ENCODE results near the gene ANKRD52.
"Not testable (repeated sequence)": the region's sequence is repeated elsewhere in the genome, so short reads cannot be mapped to it uniquely, and the experiment has no call there.

Gene ANKRD52

DNA sequence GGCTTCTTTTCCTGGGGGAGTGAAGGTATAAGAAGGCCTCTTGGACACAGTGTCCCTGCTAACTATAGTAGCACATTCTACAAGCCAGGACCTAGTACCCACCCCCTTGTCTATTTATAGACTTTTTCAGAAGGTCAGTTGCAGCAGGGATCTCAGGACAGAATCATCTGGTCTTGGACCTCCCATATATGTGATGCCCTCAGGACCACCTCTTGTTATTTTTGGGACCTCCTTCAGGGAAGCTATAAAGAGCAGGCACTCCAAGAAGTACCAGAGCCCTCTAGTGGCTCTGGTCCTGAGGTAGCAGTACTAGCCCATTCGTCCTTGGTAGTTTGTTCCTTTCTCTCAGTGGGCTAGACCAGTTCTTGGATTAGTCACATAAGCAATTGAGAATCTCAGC is 12.8 kb upstream of the ANKRD52 start:
- no peak for DNase-seq

- no peak for DNase-seq
These were observed 9.4 kb upstream of the ANKRD52 start for GRCh38 chr12:56267443-56268071.

DNA sequence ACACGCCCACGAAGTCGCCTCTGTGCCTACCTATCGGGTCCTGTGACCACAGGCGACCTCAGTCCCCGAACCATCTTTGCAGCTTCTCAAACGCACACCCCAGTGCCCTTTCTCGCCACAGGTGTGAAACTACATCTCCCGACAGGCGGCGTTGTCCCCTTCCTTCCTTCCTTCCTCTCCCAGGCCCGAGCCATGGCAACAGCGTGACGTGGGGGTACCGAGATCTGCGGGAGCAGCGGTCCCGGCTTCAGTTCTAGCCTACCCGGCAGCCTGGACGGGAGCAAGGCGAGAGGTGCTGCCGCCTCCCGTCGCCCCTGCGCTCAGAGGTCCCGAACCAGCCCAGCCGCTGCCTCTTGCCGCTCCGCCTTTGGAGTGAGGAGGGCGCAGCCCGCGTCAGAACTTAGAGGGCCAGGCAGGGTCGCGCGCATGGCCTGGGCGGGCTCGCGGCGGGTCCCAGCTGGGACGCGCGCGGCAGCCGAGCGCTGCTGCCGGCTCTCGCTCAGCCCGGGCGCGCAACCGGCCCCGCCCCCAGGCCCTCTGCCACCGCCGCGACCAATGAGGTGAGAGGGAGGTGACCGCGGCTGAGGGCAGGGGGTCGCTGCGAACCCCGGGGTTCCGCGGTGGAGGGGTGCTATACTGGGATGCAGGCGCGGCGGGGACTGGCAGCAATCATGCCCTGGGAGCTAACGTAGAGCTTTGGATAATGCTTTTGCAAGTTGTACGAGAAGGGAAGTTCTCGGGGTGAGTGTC is 8.7 kb upstream of the ANKRD52 start, which contains the start of gene COQ10A:
TSS of gene COQ10A (plus strand) at position 250 of the 750 bp plus-strand sequence. CDS start at position 427, 177 bp downstream.
- DNase-seq = peak; percentile 91

- not testable (repeated sequence) for DNase-seq
These were observed 8.0 kb upstream of the ANKRD52 start for GRCh38 chr12:56266068-56266692.

DNA sequence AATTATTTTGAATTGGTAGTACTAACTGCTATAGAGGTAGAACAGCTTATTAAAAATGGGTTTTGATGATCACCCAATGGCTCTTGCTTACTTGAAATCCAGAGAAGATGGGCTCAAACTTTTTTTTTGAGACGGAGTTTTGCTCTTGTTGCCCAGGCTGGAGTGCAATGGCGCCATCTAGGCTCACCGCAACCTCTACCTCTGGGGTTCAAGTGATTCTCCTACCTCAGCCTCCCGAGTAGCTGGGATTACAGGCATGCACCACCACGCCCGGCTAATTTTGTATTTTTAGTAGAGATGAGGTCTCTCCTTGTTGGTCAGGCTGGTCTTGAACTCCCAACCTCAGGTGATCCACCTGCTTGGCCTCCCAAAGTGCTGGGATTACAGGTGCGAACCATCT is 4.8 kb upstream of the ANKRD52 start:
- peak; percentile 24 for DNase-seq

DNA sequence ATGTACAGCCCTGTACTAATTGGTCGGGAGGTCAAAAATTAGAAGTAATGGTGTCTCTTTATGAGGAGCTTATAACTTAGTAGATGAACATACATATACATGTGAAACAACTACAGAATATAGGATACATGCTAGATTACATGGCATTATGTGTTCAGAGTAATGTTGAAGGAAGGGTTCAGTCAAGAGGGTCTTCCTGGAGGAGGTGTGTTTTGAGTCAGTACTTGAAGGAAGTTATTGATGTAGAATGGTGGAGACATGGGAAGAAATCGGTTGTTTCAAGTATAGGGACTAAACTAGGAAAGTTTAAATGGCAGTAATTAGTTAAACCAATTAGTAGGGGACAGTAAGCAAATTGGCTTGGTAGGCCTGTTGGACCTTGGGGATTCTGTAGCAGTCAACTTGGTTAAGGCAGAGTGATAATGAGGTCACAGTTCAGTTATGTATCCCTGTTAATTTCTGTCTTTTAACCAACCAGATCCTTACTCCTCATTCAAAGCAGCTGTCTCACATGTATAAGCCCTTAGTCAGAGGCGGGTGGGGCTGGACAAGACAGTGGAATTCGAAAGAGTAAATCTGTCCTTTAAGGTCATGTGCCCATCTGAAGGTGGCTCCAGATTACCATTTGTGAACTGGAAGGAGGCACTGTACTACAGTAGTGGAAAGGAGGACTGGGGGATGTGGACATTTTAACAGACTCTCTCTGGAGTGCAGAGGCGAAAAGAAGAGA is 3.5 kb upstream of the ANKRD52 start:
- DNase-seq = no peak

DNA sequence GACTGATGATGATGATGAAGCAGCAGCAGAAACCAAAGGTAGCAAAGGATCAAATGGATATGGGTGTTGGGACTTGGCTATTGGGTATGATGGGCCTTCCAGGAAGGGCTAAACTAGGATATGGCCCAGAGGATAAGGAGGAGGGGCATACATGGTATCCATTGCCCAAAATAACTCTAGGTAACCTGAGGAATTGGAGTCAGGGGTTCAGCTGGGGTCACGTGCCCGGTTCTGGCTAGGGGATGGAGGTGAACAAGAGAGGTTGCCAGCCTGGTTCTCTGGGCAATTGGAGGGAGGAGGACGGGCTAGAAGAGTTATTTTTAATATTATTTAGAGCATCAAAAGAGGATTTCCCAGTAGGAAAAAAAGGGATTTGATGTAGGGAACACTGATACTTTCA is 2.7 kb upstream of the ANKRD52 start:
- no peak for DNase-seq

GRCh38 chr12:56260380-56260779 is 2.2 kb upstream of the ANKRD52 start:
- no peak for DNase-seq

DNA sequence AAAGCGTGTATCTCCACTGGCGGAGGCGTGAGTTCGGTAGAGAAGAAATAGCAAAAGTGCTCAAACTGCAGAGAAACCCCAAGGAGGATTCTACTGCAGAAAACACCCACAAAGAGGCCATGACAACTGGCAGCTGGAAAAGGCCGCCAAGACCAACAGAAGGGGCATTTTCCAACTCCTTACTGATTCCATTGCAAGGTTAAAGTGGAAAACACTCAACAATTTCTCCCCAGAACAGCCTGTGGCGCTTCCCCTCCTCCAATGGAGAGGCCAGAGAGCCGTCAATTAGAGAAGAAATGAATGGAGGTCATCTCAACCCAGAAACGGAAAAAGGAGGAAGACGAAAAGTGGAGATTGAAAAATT is 618 bp upstream of the ANKRD52 start:
- DNase-seq = no peak

- peak; percentile 38 for DNase-seq
These were observed 605 bp downstream of the ANKRD52 start for GRCh38 chr12:56257491-56258067.

- DNase-seq = no peak
These were observed 1.1 kb downstream of the ANKRD52 start for GRCh38 chr12:56257071-56257470.

DNA sequence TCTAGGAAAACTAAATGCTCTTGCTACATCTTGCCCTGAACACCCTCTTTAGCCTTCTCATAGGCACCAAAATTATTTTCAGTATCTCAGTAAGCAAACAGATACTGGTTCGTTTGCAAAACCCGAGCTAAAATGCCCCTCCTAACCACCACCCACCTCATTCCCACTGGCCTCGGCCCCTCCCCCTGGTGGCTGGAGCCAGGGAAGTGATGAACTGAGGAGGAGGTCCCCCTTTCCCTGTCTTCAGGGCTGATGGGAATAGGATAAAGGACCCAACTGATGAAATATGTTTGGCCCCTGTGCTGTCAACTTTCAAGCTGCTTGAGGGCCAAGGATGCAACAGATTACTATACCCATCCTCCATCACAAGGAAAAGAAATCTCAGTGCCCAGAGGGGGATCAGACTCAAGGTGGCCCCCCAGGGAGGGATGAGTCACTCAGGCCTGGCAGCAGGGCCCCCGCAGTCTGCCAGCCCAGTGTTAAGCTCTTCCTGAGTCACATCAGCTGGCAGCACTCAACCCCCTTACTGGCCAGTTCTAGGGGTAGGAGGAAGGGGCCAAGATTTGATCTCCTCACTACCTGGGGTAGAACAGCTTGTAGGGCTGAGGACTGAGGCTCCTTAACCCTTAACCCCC is 1.7 kb downstream of the ANKRD52 start:
- DNase-seq = no peak

DNA sequence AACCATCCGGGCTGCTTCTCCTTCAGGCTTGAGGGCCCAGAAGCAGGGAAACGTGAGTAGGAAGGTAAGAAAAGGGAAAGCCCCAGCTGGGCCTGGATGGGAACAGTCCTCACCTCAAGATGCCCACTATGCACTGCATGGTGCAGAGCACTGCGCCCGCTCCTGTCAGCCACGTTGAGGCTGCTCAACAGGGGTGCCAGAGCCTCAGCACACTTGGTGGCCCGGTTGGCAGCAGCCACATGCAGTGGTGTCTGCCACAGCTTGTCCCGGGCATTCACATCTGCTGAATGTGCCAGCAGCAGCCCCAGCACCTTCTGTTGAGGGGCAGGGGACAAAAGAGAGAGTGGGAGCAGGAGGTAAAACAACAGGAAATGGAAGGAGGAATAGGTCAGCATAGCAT is 2.5 kb downstream of the ANKRD52 start:
- DNase-seq = no peak

DNA sequence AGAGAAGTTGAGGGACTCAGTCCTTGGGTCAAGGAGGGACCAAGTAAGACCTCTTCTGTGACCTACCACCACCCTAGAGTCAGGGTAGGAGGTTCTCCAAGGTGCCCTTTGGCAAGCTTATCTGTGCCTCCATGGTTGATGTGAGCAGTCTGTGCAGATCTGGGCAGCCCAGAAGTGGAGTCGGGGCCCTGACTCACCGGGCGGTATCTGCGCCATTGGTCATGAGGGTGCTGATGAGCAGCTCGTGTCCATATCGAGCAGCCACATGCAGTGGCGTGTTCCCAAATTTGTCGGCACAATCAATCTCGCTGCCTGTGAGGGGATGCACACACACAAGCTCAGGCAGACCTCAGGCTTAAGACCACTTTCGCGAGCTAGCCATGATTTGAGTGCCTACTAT is 5.1 kb downstream of the ANKRD52 start:
- no peak for DNase-seq

- DNase-seq = no peak
These were observed 5.5 kb downstream of the ANKRD52 start for GRCh38 chr12:56252649-56253048.

GRCh38 chr12:56248711-56249110 is 9.5 kb downstream of the ANKRD52 start:
- no peak for DNase-seq

DNA sequence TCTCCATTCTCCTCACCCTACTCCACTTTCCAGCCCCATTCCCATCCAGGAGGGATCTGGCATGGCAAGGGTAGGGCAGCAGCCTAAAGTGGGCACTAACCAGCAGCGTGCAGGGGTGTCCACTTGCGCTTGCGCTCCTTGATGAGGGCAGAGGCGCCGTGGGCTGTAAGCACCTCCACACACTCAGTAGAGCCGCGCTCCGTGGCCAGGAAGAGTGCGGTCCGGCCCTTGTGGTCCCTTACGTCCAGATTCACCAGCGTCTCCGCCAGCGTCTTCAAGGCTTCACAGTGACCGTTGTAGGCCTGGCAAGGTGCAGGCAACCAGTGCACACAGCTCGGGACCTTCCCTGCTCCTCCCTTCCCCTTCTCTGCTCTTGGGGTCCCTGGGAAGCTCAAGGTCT is 10.3 kb downstream of the ANKRD52 start:
- DNase-seq = no peak

GRCh38 chr12:56244494-56244893 is 13.7 kb downstream of the ANKRD52 start:
- no peak for DNase-seq

DNA sequence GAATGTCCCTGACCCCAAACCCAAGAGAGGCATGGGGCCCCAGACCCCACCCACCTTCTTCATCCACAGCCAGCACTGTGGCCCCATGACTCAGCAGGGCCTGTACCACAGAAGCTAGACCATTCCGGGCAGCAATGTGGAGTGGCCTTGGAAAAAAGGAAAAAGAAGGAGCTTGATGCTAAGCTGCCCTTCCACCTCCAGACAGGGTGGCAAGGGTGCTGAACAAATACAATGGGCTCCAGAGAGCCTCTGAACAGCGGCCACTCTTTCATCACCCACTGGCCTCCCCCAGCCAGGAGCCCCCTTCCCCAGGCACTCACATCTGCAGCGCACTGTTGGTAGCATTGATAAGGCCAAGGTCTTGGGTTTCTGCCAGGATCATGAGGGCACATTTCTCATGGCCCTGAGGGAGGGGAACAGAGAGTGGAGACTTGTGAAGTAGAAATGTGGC is 14.4 kb downstream of the ANKRD52 start:
- DNase-seq = no peak

GRCh38 chr12:56242986-56243385 is 15.2 kb downstream of the ANKRD52 start:
- no peak for DNase-seq

- no peak for DNase-seq
These were observed 16.5 kb downstream of the ANKRD52 start for GRCh38 chr12:56241424-56242303.
